GM13976 (cell line): ENCODE data around the gene ATP1A2.
"Not testable (repeated sequence)": the region's sequence is repeated elsewhere in the genome, so short reads cannot be mapped to it uniquely, and the experiment has no call there.

Experiments used
- DNase-seq: peaks from one replicate; pipeline ENCODE4 v3.0.0; 2012; ENCODE audit warnings: low spot score
- CTCF ChIP-seq: IDR thresholded peaks from 2 replicates; pipeline ENCODE4 v1.5.1; 2012; ENCODE audit warnings: borderline replicate concordance, mild to moderate bottlenecking; ENCODE audit not compliant: insufficient read depth; ENCODE audit errors: extremely low read depth, missing control alignments, control extremely low read depth
- in situ Hi-C: fragments of 300-500 bp; cut with MboI; formaldehyde crosslinking; loops from one replicate; pipeline ENCODE4 v1.12.0; 2022; ENCODE audit warnings: low sequenced_read_pairs, mixed read lengths, inconsistent platforms; ENCODE audit not compliant: unreplicated experiment

Gene ATP1A2

GRCh38 chr1:160108888-160109662 is 6.5 kb upstream of the ATP1A2 start:
- in situ Hi-C loops, result no loop called here
- DNase-seq, result peak; percentile 69
- TF ChIP-seq CTCF, result peak; percentile 42

GRCh38 chr1:160109686-160110085 is 5.9 kb upstream of the ATP1A2 start:
- DNase-seq, result no peak
- TF ChIP-seq CTCF, result no peak
- in situ Hi-C loops, result no loop called here

GRCh38 chr1:160111462-160111861 is 4.1 kb upstream of the ATP1A2 start:
- in situ Hi-C loops, DNase-seq: not testable (repeated sequence)

- in situ Hi-C loops, result no loop called here
- no peak for DNase-seq
- TF ChIP-seq CTCF, result no peak
Measured at GRCh38 chr1:160112357-160112756, 3.2 kb upstream of the ATP1A2 start.

- DNase-seq, result no peak
- in situ Hi-C loops, result no loop called here
- no peak for TF ChIP-seq CTCF
Measured at GRCh38 chr1:160113407-160113806, 2.2 kb upstream of the ATP1A2 start.

- in situ Hi-C loops, result no loop called here
- no peak for DNase-seq
- no peak for TF ChIP-seq CTCF
Measured at GRCh38 chr1:160114085-160114484, 1.5 kb upstream of the ATP1A2 start.

GRCh38 chr1:160116283-160117147 is 956 bp downstream of the ATP1A2 start:
- no peak for DNase-seq
- in situ Hi-C loops, result no loop called here
- TF ChIP-seq CTCF, result no peak
